ENCODE results near the gene ABRACL. TPM values are rescaled to one million over a fixed set of nuclear protein-coding genes. Genes with fewer than 3 reads are reported as not detected.

Gene ABRACL
- polyA plus RNA-seq, 2 of the 4 experiments (the other 2 are of a cell fraction): 40.3 to 63.3 TPM

DNA sequence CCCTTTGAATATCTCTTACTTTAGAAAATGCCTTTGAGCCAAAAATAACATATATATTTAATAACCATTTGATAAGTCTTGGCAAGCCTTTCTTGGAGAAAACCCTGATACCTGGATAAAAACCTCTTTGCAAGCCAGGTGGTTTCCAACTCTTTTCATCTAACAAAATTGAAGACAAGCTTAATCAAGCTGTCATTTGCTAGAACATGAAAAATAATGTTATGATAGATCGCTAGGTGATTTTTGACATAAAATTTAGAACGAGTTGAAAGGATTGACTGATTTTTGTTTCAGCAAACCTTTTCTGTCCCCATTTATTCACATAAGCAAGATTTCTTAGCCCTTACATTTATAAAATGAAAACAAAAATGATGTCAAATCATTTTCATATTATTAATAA, 44.6 kb downstream of the ABRACL start:
- Histone ChIP-seq H3K9me3 (no peaks in the 10 kb centered on the region), H3K4me1 (no peaks in the 10 kb centered on the region), H3K4me2 (no peak overlapping the region), H3K4me3 (no peak overlapping the region), H3K27ac (no peak overlapping the region)
- FAIRE-seq (no peak), DNase-seq (ENCODE audit: low read depth in 1 of 2, low spot score in 1 of 2) (no peak), ATAC-seq (no peak)
- ChIA-PET CTCF (no interaction called here), POLR2A (no interaction called here)
- TF ChIP-seq ATOH8 (CRISPR knock-in tag; IDR thresholded peaks at IDR 0.05; ENCODE audit: low read depth) (no peak), ZFP36 (IDR thresholded peaks at IDR 0.05; ENCODE audit: borderline replicate concordance, partially characterized antibody) (no peak), ZNF302 (CRISPR knock-in tag; IDR thresholded peaks at IDR 0.05) (no peak), GATA3 (IDR thresholded peaks at IDR 0.05; ENCODE audit: borderline replicate concordance) (no peak), POLR2AphosphoS2 (conservative IDR thresholded peaks at IDR 0.05; ENCODE audit: low read length) (no peak), ELK1 (IDR thresholded peaks at IDR 0.05; ENCODE audit: low read depth, low read length) (no peak), FOSB (CRISPR knock-in tag; IDR thresholded peaks at IDR 0.05) (no peak), FOXS1 (CRISPR knock-in tag; IDR thresholded peaks at IDR 0.05) (no peak), ZSCAN20 (CRISPR knock-in tag; IDR thresholded peaks at IDR 0.05) (no peak), PBX3 (IDR thresholded peaks at IDR 0.05) (no peak), EHF (CRISPR knock-in tag; IDR thresholded peaks at IDR 0.05) (no peak), RNF2 (IDR thresholded peaks at IDR 0.05; ENCODE audit: borderline replicate concordance, low read depth) (no peak), MAZ (IDR thresholded peaks at IDR 0.05; ENCODE audit: borderline replicate concordance, low read depth, low read length) (no peak), HOXB13 (CRISPR knock-in tag; IDR thresholded peaks at IDR 0.05; ENCODE audit: low read depth) (no peak)
- TF ChIP-seq, protein P1, sequence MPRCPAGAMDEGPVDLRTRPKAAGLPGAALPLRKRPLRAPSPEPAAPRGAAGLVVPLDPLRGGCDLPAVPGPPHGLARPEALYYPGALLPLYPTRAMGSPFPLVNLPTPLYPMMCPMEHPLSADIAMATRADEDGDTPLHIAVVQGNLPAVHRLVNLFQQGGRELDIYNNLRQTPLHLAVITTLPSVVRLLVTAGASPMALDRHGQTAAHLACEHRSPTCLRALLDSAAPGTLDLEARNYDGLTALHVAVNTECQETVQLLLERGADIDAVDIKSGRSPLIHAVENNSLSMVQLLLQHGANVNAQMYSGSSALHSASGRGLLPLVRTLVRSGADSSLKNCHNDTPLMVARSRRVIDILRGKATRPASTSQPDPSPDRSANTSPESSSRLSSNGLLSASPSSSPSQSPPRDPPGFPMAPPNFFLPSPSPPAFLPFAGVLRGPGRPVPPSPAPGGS (IDR thresholded peaks at IDR 0.05): no peak
- TF ChIP-seq, protein P2, sequence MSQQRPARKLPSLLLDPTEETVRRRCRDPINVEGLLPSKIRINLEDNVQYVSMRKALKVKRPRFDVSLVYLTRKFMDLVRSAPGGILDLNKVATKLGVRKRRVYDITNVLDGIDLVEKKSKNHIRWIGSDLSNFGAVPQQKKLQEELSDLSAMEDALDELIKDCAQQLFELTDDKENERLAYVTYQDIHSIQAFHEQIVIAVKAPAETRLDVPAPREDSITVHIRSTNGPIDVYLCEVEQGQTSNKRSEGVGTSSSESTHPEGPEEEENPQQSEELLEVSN (IDR thresholded peaks at IDR 0.05; ENCODE audit: borderline replicate concordance, low read depth): no peak
- 22% methylated on average over 2 of the region's 2 CpGs for WGBS (ENCODE audit: missing lambda C conversion rate)

DNA sequence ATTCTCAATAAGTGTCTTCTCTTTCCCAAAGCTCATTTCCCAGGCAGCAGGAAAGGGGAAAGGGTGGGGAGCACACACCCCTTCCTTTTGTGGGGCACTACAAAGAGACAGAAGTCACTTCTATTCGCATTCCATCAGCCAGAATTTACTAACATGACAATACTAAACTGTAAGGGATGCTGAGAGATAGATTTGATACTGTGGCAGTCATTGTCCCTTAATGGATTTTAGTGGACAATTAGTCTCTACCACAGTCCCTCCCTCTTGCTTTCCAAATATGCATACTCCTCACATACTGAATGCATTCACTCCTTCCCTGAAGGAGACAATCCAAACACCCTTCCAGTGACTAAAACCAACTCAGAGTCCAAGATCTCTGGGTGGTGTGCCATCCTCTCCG, 50.5 kb downstream of the ABRACL start:
- TF ChIP-seq HOXA7 (CRISPR knock-in tag; IDR thresholded peaks at IDR 0.05) (no peak), HOXB13 (CRISPR knock-in tag; IDR thresholded peaks at IDR 0.05; ENCODE audit: low read depth) (no peak)
- no peaks in the 10 kb centered on the region for H3K9me3 ChIP-seq
- no peak overlapping the region for H3K27ac ChIP-seq
- no peak overlapping the region for H3K4me3 ChIP-seq
- no peaks in the 10 kb centered on the region for H3K4me1 ChIP-seq
- ChIA-PET POLR2A (no interaction called here), CTCF (no interaction called here)
- no peak overlapping the region for H3K4me2 ChIP-seq
- FAIRE-seq: no peak
- WGBS (ENCODE audit: missing lambda C conversion rate): 71% methylated on average over 2 of the region's 2 CpGs
- no peak for DNase-seq (ENCODE audit: low read depth in 1 of 2, low spot score in 1 of 2)
- ATAC-seq: no peak

DNA sequence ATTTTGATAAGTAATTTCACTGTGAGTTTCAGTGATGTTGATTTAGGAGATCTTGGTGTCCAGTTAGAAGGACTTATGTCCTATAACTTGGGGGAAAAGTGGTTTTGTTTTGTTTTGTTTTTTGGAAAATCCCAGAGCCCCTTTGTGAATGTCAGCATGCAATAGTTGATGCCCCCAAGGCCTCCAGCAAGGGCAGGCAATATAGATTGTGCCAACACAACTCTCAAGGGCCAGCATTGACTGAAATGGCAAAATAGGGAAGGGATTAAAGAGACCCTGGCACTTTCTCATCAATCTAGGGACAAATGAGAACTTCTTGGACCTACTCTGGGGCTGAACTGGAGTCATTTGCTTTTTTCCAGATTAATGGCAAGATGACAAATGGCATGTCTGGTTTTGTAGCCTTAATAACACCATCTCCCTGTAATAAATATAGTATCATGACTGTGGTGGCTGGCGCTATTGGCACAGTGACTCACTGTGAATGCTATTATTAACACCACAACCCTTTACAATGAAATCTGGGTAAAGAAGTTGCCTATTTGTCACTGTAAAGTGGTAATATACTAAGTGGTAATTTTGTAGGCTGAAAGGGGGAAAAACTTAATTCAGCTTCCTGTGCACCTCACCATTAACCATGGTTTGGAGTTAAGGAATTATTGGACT, 51.8 kb downstream of the ABRACL start:
- Histone ChIP-seq H3K4me1 (no peaks in the 10 kb centered on the region), H3K27ac (no peak overlapping the region), H3K4me3 (no peak overlapping the region), H3K9me3 (no peaks in the 10 kb centered on the region), H3K4me2 (no peak overlapping the region)
- CTCF ChIA-PET: no interaction called here
- ATAC-seq (no peak), DNase-seq (ENCODE audit: low read depth in 1 of 2, low spot score in 1 of 2) (no peak), FAIRE-seq (no peak)
- POLR2A ChIA-PET: no interaction called here
- TF ChIP-seq ELK1 (IDR thresholded peaks at IDR 0.05; ENCODE audit: low read depth, low read length) (no peak), NFE2L2 (conservative IDR thresholded peaks at IDR 0.05; ENCODE audit: low read length) (no peak), TP53 (CRISPR knock-in tag; IDR thresholded peaks at IDR 0.05) (no peak), EHF (CRISPR knock-in tag; IDR thresholded peaks at IDR 0.05) (no peak), ZFP36 (IDR thresholded peaks at IDR 0.05; ENCODE audit: borderline replicate concordance, partially characterized antibody) (no peak), CHD2 (IDR thresholded peaks at IDR 0.05; ENCODE audit: low read length, partially characterized antibody) (no peak), ESRRA (IDR thresholded peaks at IDR 0.05; ENCODE audit: borderline replicate concordance, low read length) (no peak), HDAC2 (IDR thresholded peaks at IDR 0.05) (no peak), BHLHE40 (IDR thresholded peaks at IDR 0.05; ENCODE audit: low read depth, low read length) (no peak), FOSB (CRISPR knock-in tag; IDR thresholded peaks at IDR 0.05) (no peak), NPAS2 (CRISPR knock-in tag; IDR thresholded peaks at IDR 0.05; ENCODE audit: borderline replicate concordance) (no peak), PHF8 (IDR thresholded peaks at IDR 0.05; ENCODE audit: borderline replicate concordance, low read depth) (no peak)
- 36% methylated on average over 1 of the region's 1 CpG for WGBS (ENCODE audit: missing lambda C conversion rate)

All from A549 (cell line).